HEK293T (cell line): ENCODE data around the gene SNX22.

Experiments
- CTCF ChIA-PET: fragments of 350-600 bp; formaldehyde crosslinking; extraction: SDS; loops from one replicate; lab custom pipeline; 2021; ENCODE audit warnings: antibody characterized with exemption, inconsistent platforms; lab: Yijun Ruan, JAX
- POLR2A ChIA-PET: fragments of 350-600 bp; formaldehyde crosslinking; extraction: SDS; loops from one replicate; lab custom pipeline; 2020; ENCODE audit warnings: antibody characterized with exemption, inconsistent platforms; lab: Yijun Ruan, JAX
- DNase-seq: peaks from one replicate; pipeline ENCODE4 v3.0.0; 2012; ENCODE audit warnings: mixed read lengths; ENCODE audit errors: extremely low spot score
- ARNT ChIP-seq: fragments of 450-650 bp; IDR thresholded peaks from 2 replicates; pipeline ENCODE4 v1.6.1; 2017; ENCODE audit warnings: mild to moderate bottlenecking
- BHLHE40 ChIP-seq: fragments of 450-650 bp; IDR thresholded peaks from 2 replicates; pipeline ENCODE4 v1.6.1; 2016; ENCODE audit warnings: mild to moderate bottlenecking, moderate library complexity, borderline replicate concordance
- CTBP1 ChIP-seq: fragments of 450-650 bp; IDR thresholded peaks from 2 replicates; pipeline ENCODE4 v1.6.1; 2016; ENCODE audit warnings: borderline replicate concordance
- ELF4 ChIP-seq: fragments of 450-650 bp; IDR thresholded peaks from 2 replicates; pipeline ENCODE4 v1.6.1; 2017; ENCODE audit warnings: antibody characterized with exemption
- FOXA1 ChIP-seq: fragments of 450-650 bp; IDR thresholded peaks from 2 replicates; pipeline ENCODE4 v1.6.1; 2016; ENCODE audit warnings: mild to moderate bottlenecking
- FOXK2 ChIP-seq: fragments of 450-650 bp; IDR thresholded peaks from 2 replicates; pipeline ENCODE4 v1.6.1; 2016; ENCODE audit warnings: mild to moderate bottlenecking
- FOXM1 ChIP-seq: fragments of 450-650 bp; IDR thresholded peaks from 2 replicates; pipeline ENCODE4 v1.6.1; 2017; ENCODE audit warnings: mild to moderate bottlenecking, borderline replicate concordance
- HDGF ChIP-seq: fragments of 450-650 bp; IDR thresholded peaks from 2 replicates; pipeline ENCODE4 v1.6.1; 2017; ENCODE audit warnings: antibody characterized with exemption, borderline replicate concordance
- L3MBTL2 ChIP-seq: fragments of 450-650 bp; conservative IDR thresholded peaks from 2 replicates; pipeline ENCODE4 v1.6.1; 2016; ENCODE audit warnings: mild to moderate bottlenecking
- LEF1 ChIP-seq: fragments of 450-650 bp; IDR thresholded peaks from 2 replicates; pipeline ENCODE4 v1.6.1; 2017; ENCODE audit warnings: mild to moderate bottlenecking, borderline replicate concordance
- NFRKB ChIP-seq: fragments of 450-650 bp; IDR thresholded peaks from 2 replicates; pipeline ENCODE4 v1.6.1; 2016; ENCODE audit warnings: mild to moderate bottlenecking, moderate library complexity
- PKNOX1 ChIP-seq: fragments of 450-650 bp; IDR thresholded peaks from 2 replicates; pipeline ENCODE4 v1.6.1; 2016
- SP1 ChIP-seq: fragments of 450-650 bp; IDR thresholded peaks from 2 replicates; pipeline ENCODE4 v1.6.1; 2017
- SUZ12 ChIP-seq: fragments of 450-650 bp; IDR thresholded peaks from 2 replicates; pipeline ENCODE4 v1.6.1; 2016; ENCODE audit warnings: mild to moderate bottlenecking
- TARDBP ChIP-seq: fragments of 450-650 bp; IDR thresholded peaks from 2 replicates; pipeline ENCODE4 v1.6.1; 2016
- ZNF384 ChIP-seq: fragments of 450-650 bp; IDR thresholded peaks from 2 replicates; pipeline ENCODE4 v1.6.1; 2016

The SNX22 gene

GRCh38 chr15:64146520-64146884, 5.0 kb upstream of the SNX22 start:
- ChIA-PET POLR2A (no interaction called here), CTCF (no interaction called here)
- no peak for DNase-seq
- TF ChIP-seq SUZ12 (no peak), ARNT (no peak), LEF1 (no peak), L3MBTL2 (no peak), PKNOX1 (no peak), FOXA1 (no peak), ZNF384 (no peak), NFRKB (no peak)

- CTCF ChIA-PET = interaction anchor here (0.7 kb wide), 1 partner anchor 14 kb away, joined by 3 read pairs; no protein-coding TSS in a partner anchor
- no peak for DNase-seq
- TF ChIP-seq SP1 (no peak), SUZ12 (no peak), FOXK2 (no peak), ZNF384 (no peak), ELF4 (no peak), FOXM1 (no peak), NFRKB (no peak)
- POLR2A ChIA-PET = interaction anchor here (0.6 kb wide), 1 partner anchor 27 kb away, joined by 3 read pairs; no protein-coding TSS in a partner anchor
These were observed 4.4 kb upstream of the SNX22 start for GRCh38 chr15:64146885-64147681.

- CTCF ChIA-PET = interaction anchor here (0.6 to 0.7 kb wide), 2 partner anchors 14 to 49 kb away, joined by 4 to 7 read pairs; no protein-coding TSS in a partner anchor
- POLR2A ChIA-PET = interaction anchor here (1.3 kb wide), 1 partner anchor 55 kb away, joined by 8 read pairs; the partner anchor contains the start of gene CIAO2A
- DNase-seq = no peak
These were observed 3.4 kb upstream of the SNX22 start for GRCh38 chr15:64148168-64148567.

GRCh38 chr15:64148581-64148980, 3.0 kb upstream of the SNX22 start:
- no peak for DNase-seq
- ChIA-PET CTCF (interaction anchor here (0.7 to 1.4 kb wide), 2 partner anchors 44 to 49 kb away, joined by 4 to 7 read pairs; no protein-coding TSS in a partner anchor), POLR2A (interaction anchor here (1.3 kb wide), 1 partner anchor 55 kb away, joined by 8 read pairs; the partner anchor contains the start of gene CIAO2A)
- no peak for TF ChIP-seq ELF4
- TF ChIP-seq LEF1 = no peak
- TF ChIP-seq SUZ12 = no peak
- TF ChIP-seq ARNT = no peak
- TF ChIP-seq CTBP1 = no peak
- TF ChIP-seq FOXK2 = no peak
- no peak for TF ChIP-seq L3MBTL2
- TF ChIP-seq FOXM1 = no peak
- no peak for TF ChIP-seq NFRKB
- no peak for TF ChIP-seq BHLHE40
- TF ChIP-seq PKNOX1 = no peak
- TF ChIP-seq TARDBP = no peak

More at GRCh38 chr15:64148168-64148567, 3.4 kb upstream of the SNX22 start:
- TF ChIP-seq NFRKB (no peak), ZNF384 (no peak), FOXA1 (no peak), SUZ12 (no peak), ELF4 (no peak), TARDBP (no peak), CTBP1 (no peak), ARNT (no peak), L3MBTL2 (no peak), HDGF (no peak), FOXM1 (no peak), BHLHE40 (no peak), SP1 (no peak), FOXK2 (no peak), LEF1 (no peak), PKNOX1 (no peak)

GRCh38 chr15:64149424-64149823, 2.1 kb upstream of the SNX22 start:
- no peak for DNase-seq
- POLR2A ChIA-PET = interaction anchor here (1.3 kb wide), 1 partner anchor 56 kb away, joined by 8 read pairs; the partner anchor contains the start of gene CIAO2A
- CTCF ChIA-PET = interaction anchor here (0.5 to 1.4 kb wide), 5 partner anchors 14 to 473 kb away, joined by 4 to 6 read pairs (median 4); partner anchors contain the start of gene PPIB
- TF ChIP-seq ELF4 = no peak
- TF ChIP-seq HDGF = no peak
- no peak for TF ChIP-seq NFRKB
- TF ChIP-seq ARNT = no peak
- no peak for TF ChIP-seq FOXK2
- TF ChIP-seq FOXM1 = no peak
- TF ChIP-seq LEF1 = no peak
- TF ChIP-seq SP1 = no peak
- no peak for TF ChIP-seq TARDBP
- TF ChIP-seq FOXA1 = no peak
- TF ChIP-seq BHLHE40 = no peak

- POLR2A ChIA-PET = interaction anchor here (2.3 kb wide), 1 partner anchor 13 kb away, joined by 9 read pairs; the partner anchor contains the start of gene PPIB
- TF ChIP-seq NFRKB (no peak), BHLHE40 (no peak), FOXA1 (no peak)
- CTCF ChIA-PET = interaction anchor here (0.5 to 1.4 kb wide), 5 partner anchors 13 to 474 kb away, joined by 4 to 6 read pairs (median 4); partner anchors contain the start of gene PPIB
- DNase-seq = no peak
These were observed 1.5 kb upstream of the SNX22 start for GRCh38 chr15:64149893-64150578.
